ENCODE measurements around the gene METTL2A.
"Not testable (repeated sequence)": the region's sequence is repeated elsewhere in the genome, so short reads cannot be mapped to it uniquely, and the experiment has no call there.

DNA sequence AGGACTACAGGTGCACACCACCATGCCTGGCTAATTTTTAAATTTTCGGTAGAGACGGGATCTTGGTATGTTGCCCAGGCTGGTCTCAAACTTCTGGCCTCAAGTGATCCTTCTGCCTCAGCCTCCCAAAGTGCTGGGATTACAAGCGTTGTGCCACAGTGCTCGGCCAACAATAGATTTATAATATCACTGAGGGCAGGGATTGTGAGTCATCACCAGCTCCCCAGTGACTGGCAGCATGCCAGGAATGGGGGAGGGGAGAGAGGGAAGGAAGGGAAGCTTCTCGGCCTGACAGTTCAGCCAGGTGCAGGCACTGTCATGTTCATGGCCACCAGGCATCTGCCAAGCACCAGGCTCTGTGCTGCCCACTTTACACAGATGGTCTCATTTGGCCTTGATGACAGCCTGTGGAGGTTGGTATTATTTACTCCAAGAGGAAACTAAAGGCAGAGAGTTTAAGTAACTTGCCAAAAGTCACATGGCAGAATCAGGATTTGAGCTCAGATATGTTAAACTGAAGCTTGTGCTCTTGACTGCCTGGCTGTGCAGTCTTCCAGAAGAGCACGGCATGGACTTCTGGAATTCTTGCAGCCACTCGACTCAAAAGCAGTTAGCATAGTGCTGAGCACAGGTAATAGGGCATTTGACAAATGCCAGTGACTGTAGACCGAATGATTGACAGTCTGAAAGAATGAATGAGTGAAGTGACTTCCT lies 47.1 kb downstream of the METTL2A start:
- not testable (repeated sequence) for TF ChIP-seq CTCF, POLR2A (IDR thresholded peaks at IDR 0.05)

Measured in esophagus squamous epithelium (tissue), 4 donors.